ENCODE measurements around the gene RALGPS1.

The RALGPS1 gene

DNA sequence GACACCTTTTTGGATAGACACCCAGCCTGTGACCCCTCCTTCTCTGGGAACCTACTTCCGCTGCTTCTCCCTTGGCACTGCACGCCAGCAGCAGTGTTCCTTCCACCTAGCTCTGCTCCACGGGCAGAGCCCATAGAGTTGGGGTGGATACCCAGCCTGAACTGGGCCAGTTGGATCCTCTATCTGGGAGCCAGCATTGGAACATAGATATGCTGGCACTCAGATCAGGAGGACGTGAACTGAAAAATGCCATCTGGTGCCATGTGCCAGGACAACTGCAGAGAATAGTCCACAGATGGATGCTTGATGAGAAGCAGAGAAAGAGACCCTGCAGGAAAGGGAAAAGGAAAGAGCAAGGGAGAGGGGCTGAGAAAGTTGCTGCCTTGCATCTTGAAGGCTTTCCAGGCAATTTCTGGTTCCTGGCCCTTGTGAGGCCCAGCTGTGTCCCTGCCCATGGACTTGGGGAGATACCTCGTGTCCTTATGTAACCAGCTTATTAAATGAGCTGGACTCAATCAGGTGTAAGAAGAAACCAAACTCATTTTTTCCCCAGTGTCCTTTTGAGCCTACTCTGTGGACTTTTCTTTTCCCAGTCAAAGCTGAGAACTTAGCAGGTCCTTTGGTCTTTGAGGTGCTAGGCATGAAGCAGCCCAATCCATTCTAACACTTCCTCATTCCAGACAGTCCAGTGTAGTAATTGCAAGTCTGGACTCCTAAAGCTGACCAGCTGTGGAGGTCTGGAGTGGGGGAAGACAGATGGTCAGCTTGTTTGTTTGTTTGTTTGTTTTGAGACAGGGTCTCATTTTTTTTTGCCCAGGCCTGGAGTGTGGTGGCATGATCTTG lies 168.8 kb downstream of the RALGPS1 start:
- no peak overlapping the region for H3K4me3 ChIP-seq (ENCODE audit: insufficient read depth, low read depth, low read length)
- H3K9me3 ChIP-seq (ENCODE audit: control insufficient read depth, low read length), result no peaks in the 10 kb centered on the region
- no peak overlapping the region for H3K27ac ChIP-seq (ENCODE audit: insufficient read depth, low read depth, low read length, poor library complexity, severe bottlenecking)
- no peaks in the 10 kb centered on the region for H3K27me3 ChIP-seq (ENCODE audit: control insufficient read depth, insufficient read depth, low read length, poor library complexity, severe bottlenecking)
- H3K4me1 ChIP-seq (ENCODE audit: control insufficient read depth, insufficient read depth, low read length), result no peaks in the 10 kb centered on the region
- WGBS, 2 experiments, result 93 to 94% methylated on average over 5 of the region's 5 CpGs
- no peaks in the 10 kb centered on the region for H3K36me3 ChIP-seq (ENCODE audit: control insufficient read depth, insufficient read depth, low read length)

DNA sequence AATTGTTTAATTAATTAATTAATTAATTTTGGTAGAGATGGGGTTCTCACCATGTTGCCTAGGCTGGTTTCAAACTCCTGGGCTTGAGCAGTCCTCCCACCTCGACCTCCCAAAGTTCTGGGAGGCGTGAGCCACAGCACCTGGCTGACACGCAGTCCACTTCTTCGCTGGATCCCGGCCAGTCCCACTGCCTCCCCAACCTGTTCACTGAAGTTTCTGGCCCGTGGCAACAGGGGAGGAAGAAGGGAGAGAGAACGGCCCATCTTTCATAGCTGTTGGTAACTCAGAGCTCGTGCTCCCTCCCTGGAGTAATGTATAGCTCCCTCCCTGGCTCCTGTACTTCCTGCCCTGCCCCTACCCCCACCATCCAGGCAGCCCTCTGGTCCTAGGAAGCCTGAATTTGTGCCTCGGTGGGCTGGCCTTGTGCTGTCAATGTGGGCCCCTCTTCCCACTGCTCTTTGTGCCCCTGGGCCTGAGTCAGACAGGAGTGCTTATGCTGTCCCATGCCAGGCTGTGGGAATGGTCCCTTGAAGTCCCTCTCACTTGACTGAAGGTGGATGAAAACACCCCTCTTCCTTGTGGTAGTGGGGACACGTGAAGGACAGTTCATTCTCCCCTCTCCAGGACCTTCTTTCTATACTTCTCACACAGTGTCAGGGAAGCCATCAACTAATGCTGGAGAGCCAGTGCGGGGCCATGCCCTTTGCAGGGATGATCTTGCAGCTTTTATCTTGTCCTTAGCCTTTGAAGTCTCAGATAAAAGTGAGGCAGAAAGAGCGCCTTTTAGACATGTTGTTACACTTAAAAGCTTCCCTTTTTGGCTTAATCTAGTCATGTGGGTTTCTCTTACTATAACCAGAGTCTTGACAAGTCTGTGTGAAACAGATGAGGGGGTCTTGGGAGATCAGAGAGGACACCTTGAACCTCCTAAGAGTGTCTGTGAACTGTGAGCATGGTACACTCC lies 169.8 kb downstream of the RALGPS1 start:
- no peaks in the 10 kb centered on the region for H3K4me1 ChIP-seq (ENCODE audit: control insufficient read depth, insufficient read depth, low read length)
- no peaks in the 10 kb centered on the region for H3K9me3 ChIP-seq (ENCODE audit: control insufficient read depth, low read length)
- no peaks in the 10 kb centered on the region for H3K27me3 ChIP-seq (ENCODE audit: control insufficient read depth, insufficient read depth, low read length, poor library complexity, severe bottlenecking)
- H3K36me3 ChIP-seq (ENCODE audit: control insufficient read depth, insufficient read depth, low read length), result no peaks in the 10 kb centered on the region
- no peak overlapping the region for H3K4me3 ChIP-seq (ENCODE audit: insufficient read depth, low read depth, low read length)
- H3K27ac ChIP-seq (ENCODE audit: insufficient read depth, low read depth, low read length, poor library complexity, severe bottlenecking), result no peak overlapping the region
- 93% methylated on average over 12 of the region's 12 CpGs for WGBS, 2 experiments

- Histone ChIP-seq H3K4me1 (ENCODE audit: control insufficient read depth, insufficient read depth, low read length) (no peaks in the 10 kb centered on the region), H3K9me3 (ENCODE audit: control insufficient read depth, low read length) (no peaks in the 10 kb centered on the region), H3K4me3 (ENCODE audit: insufficient read depth, low read depth, low read length) (no peak overlapping the region), H3K27me3 (ENCODE audit: control insufficient read depth, insufficient read depth, low read length, poor library complexity, severe bottlenecking) (no peaks in the 10 kb centered on the region), H3K36me3 (ENCODE audit: control insufficient read depth, insufficient read depth, low read length) (no peaks in the 10 kb centered on the region), H3K27ac (ENCODE audit: insufficient read depth, low read depth, low read length, poor library complexity, severe bottlenecking) (no peak overlapping the region)
- WGBS, 2 experiments, result 96% methylated on average over 2 of the region's 2 CpGs
Measured at GRCh38 chr9:127085186-127085585, 170.6 kb downstream of the RALGPS1 start.

- 94 to 97% methylated on average over 4 of the region's 4 CpGs for WGBS, 2 experiments
- no peaks in the 10 kb centered on the region for H3K27me3 ChIP-seq (ENCODE audit: control insufficient read depth, insufficient read depth, low read length, poor library complexity, severe bottlenecking)
Measured at GRCh38 chr9:127086771-127087170, 172.2 kb downstream of the RALGPS1 start.

GRCh38 chr9:127087411-127087810 lies 172.8 kb downstream of the RALGPS1 start:
- Histone ChIP-seq H3K27ac (ENCODE audit: insufficient read depth, low read depth, low read length, poor library complexity, severe bottlenecking) (no peak overlapping the region), H3K4me3 (ENCODE audit: insufficient read depth, low read depth, low read length) (no peak overlapping the region), H3K36me3 (ENCODE audit: control insufficient read depth, insufficient read depth, low read length) (no peaks in the 10 kb centered on the region), H3K4me1 (ENCODE audit: control insufficient read depth, insufficient read depth, low read length) (no peaks in the 10 kb centered on the region), H3K9me3 (ENCODE audit: control insufficient read depth, low read length) (no peaks in the 10 kb centered on the region), H3K27me3 (ENCODE audit: control insufficient read depth, insufficient read depth, low read length, poor library complexity, severe bottlenecking) (no peaks in the 10 kb centered on the region)
- 95 to 96% methylated on average over 6 of the region's 6 CpGs for WGBS, 2 experiments

More at GRCh38 chr9:127086771-127087170, 172.2 kb downstream of the RALGPS1 start:
- Histone ChIP-seq H3K4me1 (ENCODE audit: control insufficient read depth, insufficient read depth, low read length) (no peaks in the 10 kb centered on the region), H3K36me3 (ENCODE audit: control insufficient read depth, insufficient read depth, low read length) (no peaks in the 10 kb centered on the region), H3K9me3 (ENCODE audit: control insufficient read depth, low read length) (no peaks in the 10 kb centered on the region), H3K27ac (ENCODE audit: insufficient read depth, low read depth, low read length, poor library complexity, severe bottlenecking) (no peak overlapping the region), H3K4me3 (ENCODE audit: insufficient read depth, low read depth, low read length) (no peak overlapping the region)

- Histone ChIP-seq H3K4me1 (ENCODE audit: control insufficient read depth, insufficient read depth, low read length) (no peaks in the 10 kb centered on the region), H3K27me3 (ENCODE audit: control insufficient read depth, insufficient read depth, low read length, poor library complexity, severe bottlenecking) (no peaks in the 10 kb centered on the region), H3K36me3 (ENCODE audit: control insufficient read depth, insufficient read depth, low read length) (no peaks in the 10 kb centered on the region), H3K4me3 (ENCODE audit: insufficient read depth, low read depth, low read length) (no peak overlapping the region), H3K27ac (ENCODE audit: insufficient read depth, low read depth, low read length, poor library complexity, severe bottlenecking) (no peak overlapping the region), H3K9me3 (ENCODE audit: control insufficient read depth, low read length) (no peaks in the 10 kb centered on the region)
- WGBS, 2 experiments, result 93 to 95% methylated on average over 8 of the region's 8 CpGs
Measured at GRCh38 chr9:127087836-127088235, 173.3 kb downstream of the RALGPS1 start.

GRCh38 chr9:127088724-127089615 lies 174.4 kb downstream of the RALGPS1 start:
- no peaks in the 10 kb centered on the region for H3K9me3 ChIP-seq (ENCODE audit: control insufficient read depth, low read length)
- no peaks in the 10 kb centered on the region for H3K27me3 ChIP-seq (ENCODE audit: control insufficient read depth, insufficient read depth, low read length, poor library complexity, severe bottlenecking)
- H3K4me3 ChIP-seq (ENCODE audit: insufficient read depth, low read depth, low read length), result no peak overlapping the region
- H3K4me1 ChIP-seq (ENCODE audit: control insufficient read depth, insufficient read depth, low read length), result no peaks in the 10 kb centered on the region
- 95% methylated on average over 27 of the region's 27 CpGs for WGBS, 2 experiments
- H3K27ac ChIP-seq (ENCODE audit: insufficient read depth, low read depth, low read length, poor library complexity, severe bottlenecking), result no peak overlapping the region
- no peaks in the 10 kb centered on the region for H3K36me3 ChIP-seq (ENCODE audit: control insufficient read depth, insufficient read depth, low read length)

GRCh38 chr9:127089631-127090081 lies 175.1 kb downstream of the RALGPS1 start:
- no peaks in the 10 kb centered on the region for H3K36me3 ChIP-seq (ENCODE audit: control insufficient read depth, insufficient read depth, low read length)
- no peak overlapping the region for H3K27ac ChIP-seq (ENCODE audit: insufficient read depth, low read depth, low read length, poor library complexity, severe bottlenecking)
- no peaks in the 10 kb centered on the region for H3K9me3 ChIP-seq (ENCODE audit: control insufficient read depth, low read length)
- WGBS, 2 experiments, result 95 to 96% methylated on average over 6 of the region's 6 CpGs
- no peak overlapping the region for H3K4me3 ChIP-seq (ENCODE audit: insufficient read depth, low read depth, low read length)
- no peaks in the 10 kb centered on the region for H3K27me3 ChIP-seq (ENCODE audit: control insufficient read depth, insufficient read depth, low read length, poor library complexity, severe bottlenecking)
- H3K4me1 ChIP-seq (ENCODE audit: control insufficient read depth, insufficient read depth, low read length), result no peaks in the 10 kb centered on the region

DNA sequence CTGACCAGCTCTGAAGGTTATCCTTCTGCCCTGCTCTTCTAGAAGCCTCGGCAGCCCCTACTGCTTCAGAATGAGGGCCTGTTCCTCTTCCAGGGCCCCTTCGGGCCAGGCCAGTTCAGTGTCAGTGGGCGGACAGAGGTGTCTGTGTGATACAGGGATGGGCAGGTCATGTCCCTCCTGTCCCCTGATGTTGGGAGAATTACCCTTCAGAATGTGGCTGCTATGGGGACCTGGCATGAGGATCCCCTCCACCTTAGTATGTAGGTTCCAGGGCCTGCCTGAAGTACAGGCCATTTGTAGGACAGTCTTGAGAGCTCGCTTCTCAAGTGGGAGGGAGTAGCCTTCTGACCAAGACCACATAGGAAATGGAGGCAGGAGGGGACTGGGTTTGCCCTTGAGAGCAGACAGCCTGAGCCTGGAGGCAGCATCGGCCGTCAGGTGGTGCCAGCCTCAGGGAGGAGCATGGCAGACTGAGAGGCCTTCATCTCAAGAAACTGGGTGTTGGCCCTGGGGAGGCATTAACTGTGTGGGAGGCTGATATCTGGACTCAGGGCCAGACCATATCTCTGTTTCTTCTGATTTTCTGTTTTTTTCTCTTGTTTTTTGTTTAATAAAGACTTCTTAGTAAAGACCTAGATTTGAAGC lies 175.9 kb downstream of the RALGPS1 start:
- Histone ChIP-seq H3K36me3 (ENCODE audit: control insufficient read depth, insufficient read depth, low read length) (no peaks in the 10 kb centered on the region), H3K27ac (ENCODE audit: insufficient read depth, low read depth, low read length, poor library complexity, severe bottlenecking) (no peak overlapping the region), H3K4me3 (ENCODE audit: insufficient read depth, low read depth, low read length) (no peak overlapping the region), H3K4me1 (ENCODE audit: control insufficient read depth, insufficient read depth, low read length) (no peaks in the 10 kb centered on the region), H3K9me3 (ENCODE audit: control insufficient read depth, low read length) (no peaks in the 10 kb centered on the region), H3K27me3 (ENCODE audit: control insufficient read depth, insufficient read depth, low read length, poor library complexity, severe bottlenecking) (no peaks in the 10 kb centered on the region)
- 93 to 95% methylated on average over 6 of the region's 6 CpGs for WGBS, 2 experiments
